Measurements from ENCODE around the gene C20orf144.
A peak's percentile ranks its signal among the peaks of the same experiment; 100 is the strongest.

Gene C20orf144

GRCh38 chr20:33664085-33664761 lies 2.1 kb downstream of the C20orf144 start:
- peaks cover 8 to 19% of the 10 kb centered on the region in 2 donors for H3K36me3 ChIP-seq (ENCODE audit: control insufficient read depth in 1 of 2, insufficient read depth in 2 of 2, low read length in 2 of 2)
- peak overlapping the region; percentile 78 to 97 for H3K9ac ChIP-seq (ENCODE audit: low read depth in 1 of 2, low read length in 2 of 2)
- peak overlapping the region; percentile 84 for H3K4me3 ChIP-seq (ENCODE audit: low read depth in 1 of 2, low read length in 2 of 2)
- H3K9me3 ChIP-seq (ENCODE audit: control insufficient read depth in 1 of 2, low read length in 2 of 2) = no peaks in the 10 kb centered on the region
- H3K27me3 ChIP-seq (ENCODE audit: control insufficient read depth in 1 of 2, insufficient read depth in 2 of 2, low read length in 2 of 2) = no peaks in the 10 kb centered on the region
- peaks cover 26 to 48% of the 10 kb centered on the region in 2 donors for H3K4me1 ChIP-seq (ENCODE audit: control insufficient read depth in 1 of 2, insufficient read depth in 2 of 2, low read length in 2 of 2)
- H3K27ac ChIP-seq (ENCODE audit: low read depth, low read length) = peak overlapping the region; percentile 82

DNA sequence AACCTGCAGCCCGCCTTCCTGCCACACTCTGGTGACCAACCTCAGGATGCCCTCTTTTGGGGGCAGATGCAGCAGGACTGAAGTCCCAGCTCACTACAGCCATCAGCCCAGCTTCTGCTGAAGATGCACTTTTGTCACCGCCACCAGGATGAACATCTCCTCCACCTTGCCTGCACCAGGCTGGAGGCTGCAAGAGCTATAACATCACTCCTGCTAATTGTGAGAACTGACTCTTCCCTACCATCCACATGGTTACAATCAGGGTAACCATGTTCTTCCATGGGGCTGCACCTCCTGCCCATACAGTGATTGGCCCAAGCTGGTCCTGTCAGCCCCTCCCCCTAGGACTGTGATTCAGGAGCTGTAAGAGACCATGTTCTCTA lies 2.6 kb downstream of the C20orf144 start:
- H3K27ac ChIP-seq (ENCODE audit: low read depth, low read length) = no peak overlapping the region
- no peak overlapping the region for H3K4me3 ChIP-seq (ENCODE audit: low read depth in 1 of 2, low read length in 2 of 2)
- peaks cover 26 to 48% of the 10 kb centered on the region in 2 donors for H3K4me1 ChIP-seq (ENCODE audit: control insufficient read depth in 1 of 2, insufficient read depth in 2 of 2, low read length in 2 of 2)
- H3K36me3 ChIP-seq (ENCODE audit: control insufficient read depth in 1 of 2, insufficient read depth in 2 of 2, low read length in 2 of 2) = peaks cover 9 to 15% of the 10 kb centered on the region in 2 donors
- H3K9ac ChIP-seq (ENCODE audit: low read depth in 1 of 2, low read length in 2 of 2) = no peak overlapping the region
- no peaks in the 10 kb centered on the region for H3K9me3 ChIP-seq (ENCODE audit: control insufficient read depth in 1 of 2, low read length in 2 of 2)
- no peaks in the 10 kb centered on the region for H3K27me3 ChIP-seq (ENCODE audit: control insufficient read depth in 1 of 2, insufficient read depth in 2 of 2, low read length in 2 of 2)

- Histone ChIP-seq H3K4me1 (ENCODE audit: control insufficient read depth in 1 of 2, insufficient read depth in 2 of 2, low read length in 2 of 2) (peaks cover 26 to 50% of the 10 kb centered on the region in 2 donors), H3K27me3 (ENCODE audit: control insufficient read depth in 1 of 2, insufficient read depth in 2 of 2, low read length in 2 of 2) (no peaks in the 10 kb centered on the region), H3K27ac (ENCODE audit: low read depth, low read length) (peak within 1 kb of the TSS; percentile 83), H3K9me3 (ENCODE audit: control insufficient read depth in 1 of 2, low read length in 2 of 2) (no peaks in the 10 kb centered on the region), H3K9ac (ENCODE audit: low read depth in 1 of 2, low read length in 2 of 2) (peak within 1 kb of the TSS; percentile 41 to 60), H3K4me3 (ENCODE audit: low read depth in 1 of 2, low read length in 2 of 2) (peak within 1 kb of the TSS; percentile 58 to 78), H3K36me3 (ENCODE audit: control insufficient read depth in 1 of 2, insufficient read depth in 2 of 2, low read length in 2 of 2) (peaks cover 9 to 26% of the 10 kb centered on the region in 2 donors)
Observed at GRCh38 chr20:33666293-33667244, 4.4 kb downstream of the C20orf144 start, which contains the start of gene ACTL10. ACTL10 (plus strand) TSS chr20:33666943; CDS start chr20:33667498, 555 bp downstream.

- peak overlapping the region; percentile 24 to 60 for H3K9ac ChIP-seq (ENCODE audit: low read depth in 1 of 2, low read length in 2 of 2)
- peaks cover 9 to 31% of the 10 kb centered on the region in 2 donors for H3K36me3 ChIP-seq (ENCODE audit: control insufficient read depth in 1 of 2, insufficient read depth in 2 of 2, low read length in 2 of 2)
- no peaks in the 10 kb centered on the region for H3K27me3 ChIP-seq (ENCODE audit: control insufficient read depth in 1 of 2, insufficient read depth in 2 of 2, low read length in 2 of 2)
- peaks cover 26 to 52% of the 10 kb centered on the region in 2 donors for H3K4me1 ChIP-seq (ENCODE audit: control insufficient read depth in 1 of 2, insufficient read depth in 2 of 2, low read length in 2 of 2)
- H3K9me3 ChIP-seq (ENCODE audit: control insufficient read depth in 1 of 2, low read length in 2 of 2) = no peaks in the 10 kb centered on the region
- H3K27ac ChIP-seq (ENCODE audit: low read depth, low read length) = peak overlapping the region; percentile 83
- H3K4me3 ChIP-seq (ENCODE audit: low read depth in 1 of 2, low read length in 2 of 2) = peak overlapping the region; percentile 58 to 78
Observed at GRCh38 chr20:33667245-33667675, 5.1 kb downstream of the C20orf144 start.

- peaks cover 25 to 52% of the 10 kb centered on the region in 2 donors for H3K4me1 ChIP-seq (ENCODE audit: control insufficient read depth in 1 of 2, insufficient read depth in 2 of 2, low read length in 2 of 2)
- H3K27ac ChIP-seq (ENCODE audit: low read depth, low read length) = peak overlapping the region; percentile 41
- H3K27me3 ChIP-seq (ENCODE audit: control insufficient read depth in 1 of 2, insufficient read depth in 2 of 2, low read length in 2 of 2) = no peaks in the 10 kb centered on the region
- peak overlapping the region; percentile 26 to 60 for H3K9ac ChIP-seq (ENCODE audit: low read depth in 1 of 2, low read length in 2 of 2)
- peak overlapping the region; percentile 58 to 78 for H3K4me3 ChIP-seq (ENCODE audit: low read depth in 1 of 2, low read length in 2 of 2)
- H3K36me3 ChIP-seq (ENCODE audit: control insufficient read depth in 1 of 2, insufficient read depth in 2 of 2, low read length in 2 of 2) = peaks cover 9 to 31% of the 10 kb centered on the region in 2 donors
- H3K9me3 ChIP-seq (ENCODE audit: control insufficient read depth in 1 of 2, low read length in 2 of 2) = no peaks in the 10 kb centered on the region
Observed at GRCh38 chr20:33667676-33668465, 5.7 kb downstream of the C20orf144 start.

- H3K4me1 ChIP-seq (ENCODE audit: control insufficient read depth in 1 of 2, insufficient read depth in 2 of 2, low read length in 2 of 2) = peaks cover 29 to 54% of the 10 kb centered on the region in 2 donors
- H3K27me3 ChIP-seq (ENCODE audit: control insufficient read depth in 1 of 2, insufficient read depth in 2 of 2, low read length in 2 of 2) = no peaks in the 10 kb centered on the region
- H3K9ac ChIP-seq (ENCODE audit: low read depth in 1 of 2, low read length in 2 of 2) = peak overlapping the region; percentile 26 to 60
- no peak overlapping the region for H3K4me3 ChIP-seq (ENCODE audit: low read depth in 1 of 2, low read length in 2 of 2)
- H3K27ac ChIP-seq (ENCODE audit: low read depth, low read length) = no peak overlapping the region
- peaks cover 9 to 31% of the 10 kb centered on the region in 2 donors for H3K36me3 ChIP-seq (ENCODE audit: control insufficient read depth in 1 of 2, insufficient read depth in 2 of 2, low read length in 2 of 2)
- H3K9me3 ChIP-seq (ENCODE audit: control insufficient read depth in 1 of 2, low read length in 2 of 2) = no peaks in the 10 kb centered on the region
Observed at GRCh38 chr20:33668466-33669155, 6.5 kb downstream of the C20orf144 start.

GRCh38 chr20:33669224-33669623 lies 7.1 kb downstream of the C20orf144 start:
- Histone ChIP-seq H3K4me3 (ENCODE audit: low read depth in 1 of 2, low read length in 2 of 2) (no peak overlapping the region), H3K4me1 (ENCODE audit: control insufficient read depth in 1 of 2, insufficient read depth in 2 of 2, low read length in 2 of 2) (peaks cover 27 to 53% of the 10 kb centered on the region in 2 donors), H3K36me3 (ENCODE audit: control insufficient read depth in 1 of 2, insufficient read depth in 2 of 2, low read length in 2 of 2) (peaks cover 9 to 31% of the 10 kb centered on the region in 2 donors), H3K27me3 (ENCODE audit: control insufficient read depth in 1 of 2, insufficient read depth in 2 of 2, low read length in 2 of 2) (no peaks in the 10 kb centered on the region), H3K9me3 (ENCODE audit: control insufficient read depth in 1 of 2, low read length in 2 of 2) (no peaks in the 10 kb centered on the region), H3K27ac (ENCODE audit: low read depth, low read length) (no peak overlapping the region), H3K9ac (ENCODE audit: low read depth in 1 of 2, low read length in 2 of 2) (no peak overlapping the region)

DNA sequence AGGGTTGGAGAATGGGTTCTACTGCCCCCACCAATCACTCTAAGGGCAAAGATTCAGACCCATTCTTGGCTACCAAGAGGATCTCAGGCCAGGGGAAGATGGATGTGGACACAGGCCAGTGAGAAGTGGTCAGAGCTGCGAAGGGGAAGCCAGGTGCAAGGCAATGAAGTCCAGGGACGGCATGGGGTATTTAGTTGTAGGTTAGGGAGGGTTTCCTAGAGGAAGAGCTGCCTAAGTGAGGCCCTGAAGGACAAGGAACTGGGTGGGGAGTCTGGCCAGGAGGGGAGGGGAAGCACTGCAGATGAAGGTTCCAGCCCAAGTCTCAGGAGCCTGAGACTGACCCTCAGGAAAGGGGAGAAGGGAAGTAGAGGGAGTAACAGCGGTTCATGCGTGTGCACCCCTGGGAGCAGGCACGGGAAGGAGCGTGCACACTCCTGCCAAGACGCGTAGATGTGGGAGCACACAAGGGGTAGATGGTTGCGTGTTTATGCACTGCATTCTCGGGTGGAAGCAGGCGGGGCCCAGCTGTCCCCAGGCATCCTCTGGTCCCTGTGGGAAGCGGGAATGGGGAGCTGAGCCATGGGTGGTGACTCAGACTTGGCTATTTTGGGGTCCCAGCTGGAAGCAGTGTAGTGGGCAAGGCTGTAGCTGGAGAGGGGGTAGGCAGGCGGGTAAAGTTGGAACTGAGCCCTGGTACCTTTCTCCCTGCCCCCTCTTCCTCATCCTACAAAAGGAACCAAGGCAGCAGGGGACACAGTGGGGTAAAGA lies 7.9 kb downstream of the C20orf144 start:
- H3K4me3 ChIP-seq (ENCODE audit: low read depth in 1 of 2, low read length in 2 of 2) = no peak overlapping the region
- no peak overlapping the region for H3K27ac ChIP-seq (ENCODE audit: low read depth, low read length)
- H3K9me3 ChIP-seq (ENCODE audit: control insufficient read depth in 1 of 2, low read length in 2 of 2) = no peaks in the 10 kb centered on the region
- H3K9ac ChIP-seq (ENCODE audit: low read depth in 1 of 2, low read length in 2 of 2) = no peak overlapping the region
- H3K4me1 ChIP-seq (ENCODE audit: control insufficient read depth in 1 of 2, insufficient read depth in 2 of 2, low read length in 2 of 2) = peaks cover 26 to 52% of the 10 kb centered on the region in 2 donors
- peaks cover 9 to 31% of the 10 kb centered on the region in 2 donors for H3K36me3 ChIP-seq (ENCODE audit: control insufficient read depth in 1 of 2, insufficient read depth in 2 of 2, low read length in 2 of 2)
- H3K27me3 ChIP-seq (ENCODE audit: control insufficient read depth in 1 of 2, insufficient read depth in 2 of 2, low read length in 2 of 2) = no peaks in the 10 kb centered on the region

All from duodenal mucosa (tissue), 2 donors.